Head of caudate nucleus (tissue), 42 donors: Measurements from ENCODE around the gene KLF16.
A peak's percentile ranks its signal among the peaks of the same experiment; 100 is the strongest.
"Not testable (repeated sequence)": the region's sequence is repeated elsewhere in the genome, so short reads cannot be mapped to it uniquely, and the experiment has no call there.

Experiments
- DNase-seq, 42 donors: peaks; one replicate each; pipeline versions ENCODE4 v3.0.0 to v3.0.0-alpha.2; 2020 to 2021; ENCODE audit warnings: mixed read lengths in 7 of 42
- intact Hi-C: fragments of 100-400 bp; cut with DNase I; formaldehyde crosslinking; loops from one replicate; pipeline ENCODE4 v1.15.0; 2022

Gene KLF16

DNA sequence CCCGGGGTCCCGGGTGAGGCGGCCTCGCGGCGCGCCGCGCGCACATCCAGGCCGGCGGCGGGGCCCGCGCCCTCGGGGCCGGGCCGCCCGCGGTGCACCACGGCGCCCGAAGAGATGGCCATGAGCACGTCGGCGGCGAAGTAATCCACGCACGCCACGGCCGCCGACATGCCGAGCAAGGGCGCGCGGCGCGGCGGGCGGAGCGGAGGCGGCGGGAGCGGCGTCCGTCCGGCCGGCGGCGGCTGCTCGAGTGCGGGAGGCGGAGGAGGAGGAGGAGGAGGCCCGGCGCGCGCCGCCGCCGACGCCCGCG is at the start of gene KLF16:
Gene KLF16, minus strand, starts transcription at position 252 of the 310 bp plus-strand sequence. Its CDS starts 82 bp downstream, at position 170.
- intact Hi-C loops = no loop called here
- DNase-seq = no peak

DNA sequence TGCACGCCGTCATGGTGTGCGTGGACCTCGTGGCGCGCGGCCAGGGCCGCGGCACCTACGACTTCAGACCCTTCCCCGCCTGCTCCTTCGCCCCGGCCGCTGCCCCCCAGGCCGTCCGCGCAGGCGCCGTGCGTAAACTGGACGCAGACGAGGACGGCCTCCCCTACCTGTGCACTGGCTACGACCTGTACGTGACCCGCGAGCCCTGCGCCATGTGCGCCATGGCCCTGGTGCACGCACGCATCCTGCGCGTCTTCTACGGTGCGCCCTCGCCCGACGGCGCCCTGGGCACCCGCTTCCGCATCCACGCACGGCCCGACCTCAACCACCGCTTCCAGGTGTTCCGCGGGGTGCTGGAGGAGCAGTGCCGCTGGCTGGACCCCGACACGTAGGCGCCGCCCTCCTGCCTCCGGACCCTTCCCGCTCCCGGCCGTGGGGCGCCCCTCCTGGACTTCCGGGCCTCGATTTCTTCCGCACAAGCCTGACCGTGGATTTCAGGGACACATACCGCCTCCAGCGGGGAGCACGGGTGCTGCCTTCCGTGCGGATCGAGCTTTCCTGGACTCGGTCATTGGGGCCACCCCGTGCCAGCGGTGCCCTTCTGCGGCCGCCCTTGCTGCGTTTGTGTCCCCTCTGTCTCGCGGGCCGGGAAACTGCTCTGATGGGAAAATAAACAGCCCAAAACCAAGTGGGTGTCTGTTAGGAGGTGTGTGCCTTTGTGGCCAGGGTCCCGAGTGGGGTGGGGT is 49.6 kb upstream of the KLF16 start:
- intact Hi-C loops = no loop called here
- DNase-seq = no peak

DNA sequence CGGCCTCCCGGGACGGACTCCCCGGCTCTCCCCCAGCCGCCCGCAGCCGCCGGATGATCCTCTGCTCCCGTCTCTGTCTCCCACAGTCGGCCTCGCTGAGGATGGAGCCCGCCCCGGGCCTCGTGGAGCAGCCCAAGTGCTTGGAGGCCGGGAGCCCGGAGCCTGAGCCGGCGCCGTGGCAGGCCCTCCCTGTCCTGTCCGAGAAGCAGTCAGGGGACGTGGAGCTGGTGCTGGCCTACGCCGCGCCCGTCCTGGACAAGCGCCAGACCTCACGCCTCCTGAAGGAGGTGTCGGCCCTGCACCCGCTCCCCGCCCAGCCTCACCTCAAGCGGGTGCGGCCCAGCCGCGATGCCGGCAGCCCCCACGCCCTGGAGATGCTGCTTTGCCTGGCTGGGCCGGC is 48.6 kb upstream of the KLF16 start:
- intact Hi-C loops = no loop called here
- no peak for DNase-seq

DNA sequence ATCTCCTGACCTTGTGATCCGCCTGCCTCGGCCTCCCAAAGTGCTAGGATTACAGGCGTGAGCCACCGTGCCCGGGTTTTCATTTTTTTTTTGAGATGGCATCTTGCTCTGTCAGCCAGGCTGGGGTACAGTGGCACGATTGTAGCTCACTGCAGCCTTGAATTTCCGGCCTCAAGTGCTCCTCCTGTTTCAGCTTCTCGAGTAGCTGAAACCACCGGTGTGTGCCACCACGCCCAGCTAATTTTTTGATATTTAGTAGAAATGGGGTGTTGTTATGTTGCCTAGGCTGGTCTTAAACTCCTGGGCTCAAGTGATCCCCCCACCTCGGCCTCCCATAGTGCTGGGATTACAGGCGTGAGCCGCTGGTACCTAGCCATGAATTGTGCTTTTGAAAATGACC is 47.7 kb upstream of the KLF16 start:
- no peak for DNase-seq
- intact Hi-C loops = no loop called here

DNA sequence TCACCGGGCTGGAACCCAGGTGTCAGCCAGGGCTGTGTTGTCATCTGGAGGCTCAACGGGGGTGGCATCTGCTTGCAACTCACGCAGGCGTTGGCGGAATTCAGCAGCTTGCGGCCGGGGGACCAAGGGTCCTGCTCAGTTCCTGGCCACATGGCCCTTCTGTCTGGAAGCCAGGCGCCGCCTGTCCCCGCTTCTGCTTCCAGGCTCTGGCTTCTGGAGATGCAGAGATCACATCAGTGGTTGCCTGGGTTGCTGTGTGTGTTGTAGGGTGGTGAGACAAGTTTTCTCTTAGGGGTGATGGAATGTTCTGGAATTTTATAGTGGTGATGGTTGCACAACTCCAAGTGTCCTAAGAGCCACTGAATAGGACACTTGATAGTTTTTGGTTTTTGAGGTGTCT is 46.8 kb upstream of the KLF16 start:
- intact Hi-C loops = no loop called here
- DNase-seq = peak in 8 of 42 donors; percentile 16 to 52 (median 36)

DNA sequence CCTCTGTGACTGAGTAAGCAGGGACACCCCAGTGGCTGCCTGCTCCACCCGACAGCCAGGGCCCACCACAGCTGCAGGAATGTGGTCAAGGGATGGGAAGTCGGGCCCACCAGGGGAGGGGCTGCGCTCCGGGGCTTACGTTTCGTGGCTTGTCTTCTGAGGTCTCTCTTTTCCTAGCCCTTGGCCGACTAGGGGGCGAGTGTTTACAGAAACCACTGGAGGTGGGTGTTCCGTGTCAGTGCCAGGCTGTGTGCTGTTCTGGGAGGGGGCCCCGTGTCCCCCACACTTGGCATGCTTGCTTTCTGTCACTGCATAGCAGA is 46.3 kb upstream of the KLF16 start:
- no peak for DNase-seq
- intact Hi-C loops = no loop called here

DNA sequence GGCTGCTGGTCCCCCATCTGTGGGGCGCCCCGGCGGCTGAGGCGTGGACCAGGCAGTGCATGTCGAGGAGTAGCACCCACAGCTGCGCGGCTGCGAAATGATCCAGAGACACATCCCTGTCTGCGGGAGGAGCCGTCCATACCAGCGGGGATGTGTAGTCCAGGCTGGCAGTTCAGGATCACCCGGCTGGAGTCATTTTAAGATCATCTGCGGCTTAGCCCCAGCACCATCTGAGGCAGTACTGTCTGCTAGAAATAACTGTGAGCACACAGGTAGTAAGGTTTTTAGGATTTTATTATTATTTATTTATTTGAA is 44.9 kb upstream of the KLF16 start:
- intact Hi-C loops = no loop called here

DNA sequence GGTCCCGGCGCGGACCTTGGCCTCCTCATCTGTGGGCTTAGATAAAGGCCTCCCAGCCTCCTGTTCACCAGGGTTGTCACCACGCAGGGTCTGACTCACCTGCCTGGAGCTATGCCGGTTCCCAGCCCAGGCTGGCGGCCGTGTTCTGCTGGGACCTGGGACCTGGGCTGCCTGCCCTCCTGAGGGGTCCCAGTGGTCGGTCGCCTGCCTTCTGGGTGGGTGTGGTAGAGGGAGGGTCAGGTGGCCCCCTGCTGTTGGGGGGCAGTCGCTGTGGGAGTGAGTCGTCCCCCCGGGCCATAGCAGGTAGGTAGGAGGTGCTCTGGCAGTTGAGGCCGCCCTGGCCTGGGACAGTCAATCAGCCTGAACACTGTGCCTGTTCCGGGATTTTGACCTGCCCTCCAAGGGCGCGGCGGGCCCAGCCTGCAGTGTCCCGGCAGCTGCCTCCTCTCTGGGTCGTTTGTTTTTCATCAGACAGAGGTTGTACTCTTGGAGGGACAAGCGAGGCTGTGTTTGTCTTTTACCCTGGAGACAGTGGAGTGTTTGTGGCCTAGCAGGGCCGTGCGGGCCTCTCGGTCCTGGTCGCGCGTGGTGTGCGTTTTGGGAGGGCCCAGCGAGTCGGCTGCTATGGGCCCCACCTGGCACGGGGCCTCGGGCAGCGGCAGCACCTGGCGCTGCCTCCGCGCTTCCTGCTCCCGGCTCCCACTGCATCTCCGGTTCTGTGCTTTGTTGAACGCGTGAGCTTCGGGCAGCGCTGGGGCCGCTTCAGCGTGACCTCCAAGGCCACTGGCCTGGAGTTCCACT is 44.4 kb upstream of the KLF16 start:
- intact Hi-C loops = no loop called here
- peak in 23 of 42 donors; percentile 11 to 70 (median 47) for DNase-seq

More for the DNA sequence above, 44.9 kb upstream of the KLF16 start:
- peak in 6 of 42 donors; percentile 16 to 47 (median 34) for DNase-seq

DNA sequence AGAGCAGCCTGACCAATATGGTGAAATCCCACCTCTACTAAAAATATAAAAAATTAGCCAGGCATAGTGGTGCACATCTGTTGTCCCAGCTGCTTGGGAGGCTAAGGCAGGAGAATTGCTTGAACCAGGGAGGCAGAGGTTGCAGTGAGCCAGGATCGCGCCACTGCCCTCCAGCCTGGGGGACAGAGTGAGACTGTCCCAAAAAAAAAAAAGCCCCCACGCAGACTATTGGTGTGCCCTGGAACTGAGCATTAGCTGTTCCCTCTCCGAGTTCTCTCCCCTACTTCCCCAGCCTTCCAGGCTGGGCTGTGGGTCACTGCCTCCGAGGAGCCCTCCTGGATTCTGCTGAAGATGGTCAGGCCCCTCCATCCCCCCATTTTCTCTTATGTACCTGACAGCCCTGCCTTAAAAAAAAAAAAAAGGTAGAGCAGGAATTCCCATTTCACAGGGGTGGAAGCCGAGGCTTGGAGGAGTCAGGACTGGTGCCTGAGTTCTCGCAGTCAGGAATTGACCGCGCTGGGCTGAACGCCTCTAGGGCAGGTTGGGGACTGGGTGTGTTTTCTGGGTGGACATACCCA is 43.7 kb upstream of the KLF16 start:
- intact Hi-C loops = no loop called here
- DNase-seq = no peak

DNA sequence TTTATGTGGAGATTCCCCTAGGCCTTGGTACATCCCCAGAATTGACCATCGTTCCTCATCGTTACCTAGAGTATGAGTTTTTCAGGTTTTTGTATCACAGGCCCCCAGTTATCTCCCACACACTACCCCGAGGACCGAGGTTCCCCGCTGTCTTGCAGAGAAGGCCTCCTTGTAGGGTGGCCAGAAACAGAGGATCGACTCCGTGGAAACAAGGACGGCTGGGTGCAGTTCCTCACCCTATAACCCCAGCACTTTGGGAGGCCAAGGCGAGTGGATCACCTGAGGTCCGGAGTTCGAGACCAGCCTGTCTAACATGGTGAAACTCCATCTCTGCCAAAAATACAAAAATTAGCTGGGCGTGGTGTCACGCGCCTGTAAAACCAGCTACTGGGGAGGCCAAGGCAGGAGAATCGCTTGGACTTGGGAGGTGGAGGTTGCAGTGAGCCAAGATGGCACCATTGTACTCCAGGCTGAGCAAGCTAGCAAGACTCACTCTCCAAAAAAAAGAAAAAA is 42.5 kb upstream of the KLF16 start:
- intact Hi-C loops = no loop called here

DNA sequence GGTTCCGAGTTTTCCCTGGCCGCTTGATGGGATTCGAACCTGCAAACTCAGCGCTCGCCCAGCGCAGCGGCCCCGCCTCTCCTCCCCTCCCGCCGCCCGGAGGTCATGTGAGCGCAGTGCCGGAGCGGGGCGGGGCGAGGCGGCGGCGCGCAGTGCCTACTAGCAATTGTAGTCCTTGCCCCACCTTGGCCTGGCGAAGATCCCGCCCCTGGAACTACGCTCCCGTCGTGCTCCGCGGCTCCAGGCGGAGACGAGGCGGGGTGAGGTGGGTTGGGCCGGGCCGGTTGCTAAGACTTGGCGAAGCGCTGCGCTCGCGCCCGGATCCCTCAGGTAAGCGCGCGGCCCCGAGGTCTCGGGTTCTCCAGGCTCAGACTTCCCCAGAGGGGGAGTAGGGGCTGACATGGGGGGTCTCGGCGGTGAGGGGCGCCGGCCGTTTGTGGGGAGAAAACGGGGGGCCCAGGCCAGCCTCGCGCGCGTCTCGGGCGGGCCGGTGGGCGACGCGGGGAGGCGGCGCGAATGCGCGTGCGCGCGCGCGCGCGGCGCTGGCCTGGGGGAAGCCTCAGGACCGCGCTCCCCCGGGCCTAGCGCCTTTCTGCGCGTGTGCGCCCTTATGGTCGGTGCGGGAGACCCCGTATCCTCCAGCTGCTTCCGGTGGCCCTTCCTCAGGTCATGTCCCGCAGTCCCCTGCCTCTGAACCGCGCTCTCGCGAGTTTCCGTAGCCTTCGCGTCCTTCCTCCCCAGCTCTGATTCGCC is 41.9 kb upstream of the KLF16 start, which contains the start of the genes ADAT3 and SCAMP4:
Gene ADAT3, plus strand, starts transcription at position 290 of the 753 bp plus-strand sequence. CDS start 6,649 bp downstream, outside the sequence.
Gene SCAMP4, plus strand, starts transcription at position 290 of the 753 bp plus-strand sequence. CDS start 9,621 bp downstream, outside the sequence.
- intact Hi-C loops = no loop called here
- peak; percentile 95 to 100 (median 99) for DNase-seq

More for the DNA sequence above, 42.5 kb upstream of the KLF16 start:
- no peak for DNase-seq

DNA sequence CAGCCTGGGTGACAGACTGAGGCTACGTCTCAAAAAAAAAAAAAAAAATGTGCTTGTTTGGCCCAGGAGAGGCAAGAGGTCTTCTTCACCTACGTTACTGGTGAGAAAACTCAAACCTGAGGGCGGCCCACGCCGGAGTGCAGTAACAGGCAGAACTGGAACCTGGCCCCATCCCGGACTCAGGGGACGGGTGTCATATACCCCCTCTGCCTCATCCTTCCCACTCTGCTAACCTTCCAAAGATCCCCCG is 41.4 kb upstream of the KLF16 start:
- intact Hi-C loops = no loop called here
- no peak for DNase-seq

DNA sequence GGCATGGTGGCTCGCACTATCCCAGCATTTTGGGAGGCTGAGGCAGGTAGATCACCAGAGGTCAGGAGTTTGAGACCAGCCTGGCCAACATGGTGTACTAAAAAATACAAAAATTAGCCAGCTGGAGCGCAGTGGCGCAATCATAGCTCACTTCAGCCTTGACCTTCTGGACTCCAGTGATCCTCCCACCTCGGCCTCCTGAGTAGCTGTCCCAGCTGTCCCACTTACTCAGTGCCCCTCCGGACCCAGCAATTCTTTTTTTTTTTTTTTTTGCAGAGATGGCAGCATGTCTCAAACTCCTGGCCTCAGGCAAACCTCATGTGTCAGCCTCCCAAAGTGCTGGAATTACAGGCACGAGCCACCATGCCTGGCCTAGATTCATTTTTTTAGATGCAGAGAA is 39.5 kb upstream of the KLF16 start:
- intact Hi-C loops = no loop called here

DNA sequence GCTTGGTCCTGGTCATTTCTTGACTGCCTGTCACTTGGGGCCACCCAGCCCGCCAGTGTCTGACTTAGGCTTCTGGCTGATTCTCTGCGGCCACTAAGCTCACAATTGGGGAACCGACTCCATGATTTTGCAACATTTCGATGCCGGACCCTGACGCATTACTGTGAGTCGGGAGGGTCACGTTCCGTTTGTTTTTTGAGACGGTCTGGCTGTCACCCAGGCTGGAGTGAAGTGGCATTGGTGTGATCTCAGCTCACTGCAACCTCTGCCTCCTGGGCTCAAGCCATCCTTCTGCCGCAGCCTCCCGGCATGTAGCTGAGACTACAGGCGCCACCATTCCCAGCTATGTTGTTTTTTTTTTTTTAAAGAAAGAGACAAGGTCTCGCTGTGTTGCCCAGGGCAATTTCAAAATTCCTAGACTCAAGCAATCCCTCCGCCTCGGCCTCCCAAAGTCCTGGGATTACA is 38.6 kb upstream of the KLF16 start:
- intact Hi-C loops = no loop called here

More for the DNA sequence above, 39.5 kb upstream of the KLF16 start:
- DNase-seq = no peak

DNA sequence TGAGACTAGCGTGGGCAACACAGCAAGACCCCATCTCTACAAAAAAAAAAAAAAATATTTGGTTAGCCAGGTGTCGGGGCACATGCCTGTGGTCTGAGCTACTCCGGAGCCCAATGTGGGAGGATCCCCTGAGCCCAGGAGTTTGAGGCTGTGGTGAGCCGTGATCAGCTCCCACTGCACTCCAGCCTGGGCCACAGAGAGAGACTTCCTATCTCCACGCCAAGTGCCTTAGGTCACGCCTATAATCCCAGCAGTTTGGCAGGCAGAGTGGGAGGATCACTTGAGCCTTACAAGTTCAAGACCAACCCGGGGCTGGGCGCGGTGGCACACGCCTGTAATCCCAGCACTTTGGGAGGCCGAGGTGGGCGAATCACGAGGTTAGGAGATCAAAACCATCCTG is 33.1 kb upstream of the KLF16 start:
- intact Hi-C loops = no loop called here
- DNase-seq = no peak

More for the DNA sequence above, 38.6 kb upstream of the KLF16 start:
- peak in 21 of 42 donors; percentile 15 to 70 (median 40) for DNase-seq

DNA sequence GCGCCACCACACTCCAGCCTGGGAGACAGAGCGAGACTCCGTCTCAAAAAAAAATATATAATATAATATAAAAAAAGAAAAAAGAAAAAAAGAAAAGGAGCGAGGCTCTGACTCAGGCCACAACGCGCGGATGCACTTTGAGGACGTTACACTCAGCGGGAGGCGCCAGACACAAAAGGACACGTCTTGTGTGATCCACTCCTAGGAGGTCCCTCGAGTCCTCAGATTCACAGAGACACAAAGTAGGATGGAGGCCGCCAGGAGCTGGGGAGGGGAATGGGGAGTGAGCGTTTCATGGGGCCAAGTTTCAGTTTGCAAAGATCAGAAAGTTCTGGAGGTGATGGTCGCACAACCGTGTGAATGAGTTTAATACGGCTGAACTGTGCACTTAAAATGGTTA is 30.4 kb upstream of the KLF16 start:
- DNase-seq = no peak
- intact Hi-C loops = no loop called here

DNA sequence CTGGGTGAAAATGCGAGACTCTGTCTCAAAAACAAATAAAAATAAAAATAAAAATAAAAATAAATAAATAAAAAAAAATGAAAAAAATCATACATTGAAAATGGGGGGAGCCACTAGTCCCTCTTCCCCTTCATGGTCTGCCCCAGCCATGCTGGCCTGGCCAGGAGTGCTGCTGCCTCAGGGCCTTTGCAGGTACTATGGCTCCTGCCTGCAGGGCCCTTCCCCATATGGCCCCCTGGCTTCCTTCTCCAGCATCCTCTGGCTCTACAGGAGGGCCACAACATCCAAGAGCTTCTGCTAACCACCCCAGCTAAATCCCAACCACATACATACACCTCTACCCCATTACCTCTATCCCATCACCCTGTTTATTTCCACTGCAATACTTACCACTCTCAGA is 26.5 kb upstream of the KLF16 start:
- no peak for DNase-seq
- intact Hi-C loops = no loop called here

DNA sequence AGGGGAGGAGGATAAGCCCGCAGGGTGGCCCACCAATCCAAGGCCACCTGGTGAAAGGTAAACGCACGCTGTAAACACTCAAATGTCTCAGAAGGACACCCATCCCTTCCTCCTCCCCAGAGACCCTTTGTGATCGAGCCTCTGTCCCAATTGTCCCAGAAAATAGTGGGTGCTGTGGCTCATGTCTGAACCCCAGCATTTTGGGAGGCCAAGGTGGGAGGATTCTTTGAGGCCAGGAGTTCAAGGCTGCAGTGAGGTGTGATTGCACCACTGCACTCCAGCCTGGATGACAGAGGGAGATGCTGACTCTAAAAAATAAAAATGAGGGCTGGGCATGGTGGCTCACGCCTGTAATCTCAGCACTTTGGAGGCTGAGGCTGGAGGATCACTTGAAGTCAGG is 25.0 kb upstream of the KLF16 start:
- intact Hi-C loops = no loop called here
- no peak for DNase-seq

DNA sequence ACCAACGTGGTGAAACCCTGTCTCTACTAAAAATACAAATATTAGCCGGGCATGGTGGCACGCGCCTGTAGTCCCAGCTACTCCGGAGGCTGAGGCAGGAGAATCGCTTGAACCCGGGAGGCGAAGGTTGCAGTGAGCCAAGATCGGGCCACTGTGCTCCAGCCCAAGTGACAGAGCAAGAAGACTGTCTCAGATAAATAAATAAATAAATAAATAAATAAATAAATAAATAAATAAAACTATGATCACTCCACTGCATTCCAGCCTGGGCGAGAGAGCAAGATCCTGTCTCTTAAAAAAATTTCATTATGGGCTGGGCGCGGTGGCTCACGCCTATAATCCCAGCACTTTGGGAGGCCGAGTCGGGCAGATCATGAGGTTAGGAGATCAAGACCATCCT is 23.0 kb upstream of the KLF16 start:
- DNase-seq, intact Hi-C loops: not testable (repeated sequence)
